Activated CD4-positive, alpha-beta T cell treated with anti-CD3 and anti-CD28 coated beads, Interleukin-2, amount 50 U/mL, for 16 hours (primary cell): ENCODE measurements around the gene CPED1.
A peak's percentile ranks its signal among the peaks of the same experiment; 100 is the strongest.

Experiments used
- DNase-seq: peaks from one replicate; pipeline ENCODE4 v3.0.0-alpha.2; 2020

The CPED1 gene

DNA sequence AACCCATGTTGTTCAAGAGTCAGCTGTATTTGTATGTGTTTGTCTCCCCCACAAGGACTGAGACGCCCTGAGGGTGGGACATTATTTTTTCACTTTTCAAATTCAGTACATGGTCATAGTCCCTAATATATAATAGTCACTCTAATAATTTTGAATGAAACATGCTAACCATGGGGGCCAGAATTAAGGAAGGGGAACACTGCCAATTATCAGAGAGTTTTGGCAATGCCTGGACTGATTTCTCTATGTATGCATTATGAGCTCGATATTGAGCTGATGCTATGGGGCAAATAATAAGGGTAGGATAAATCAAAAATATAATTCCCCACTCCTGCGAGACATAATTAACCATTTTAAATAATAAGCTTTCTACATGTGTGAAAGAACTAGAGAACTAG is 87.4 kb downstream of the CPED1 start:
- DNase-seq: no peak

DNA sequence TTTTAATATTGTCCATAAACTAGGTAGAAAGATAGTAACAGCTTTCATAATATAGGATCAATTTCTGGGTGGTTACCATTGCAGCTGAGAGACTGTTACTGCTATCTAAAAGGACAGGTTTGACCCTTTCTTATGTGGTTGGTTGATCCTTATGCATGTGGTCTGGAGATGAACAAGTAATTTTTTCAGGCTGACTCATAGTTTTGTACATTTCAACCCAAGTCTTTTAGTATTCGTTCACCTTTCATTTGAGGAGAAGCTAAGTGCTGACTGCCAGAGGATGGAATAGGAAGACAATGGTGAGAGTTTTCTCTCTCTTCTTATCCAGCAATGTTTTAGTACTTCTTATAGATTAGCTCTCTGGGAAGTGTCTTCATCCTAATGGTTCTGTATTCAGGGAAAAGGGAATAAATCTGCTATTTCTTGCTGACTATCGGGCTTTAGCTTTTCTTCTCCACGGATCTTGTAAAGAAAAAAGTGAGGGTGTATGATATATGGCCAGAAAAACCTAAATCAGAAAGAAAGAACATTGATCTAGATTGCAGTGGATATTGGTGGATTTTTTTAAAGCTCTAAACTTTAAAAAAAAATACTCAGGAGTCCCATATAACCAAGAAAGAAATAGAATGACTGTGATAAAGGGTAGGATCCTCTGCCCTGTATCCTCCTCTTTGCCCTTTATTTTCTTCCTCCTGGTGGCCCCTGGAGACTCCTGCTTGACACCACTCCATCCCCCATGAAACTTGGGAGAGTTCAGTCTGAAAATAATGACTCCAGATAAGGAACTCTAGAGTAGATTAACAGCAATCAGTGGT is 88.0 kb downstream of the CPED1 start:
- DNase-seq: peak; percentile 6

- DNase-seq: no peak
Measured at GRCh38 chr7:121077165-121077630, 88.7 kb downstream of the CPED1 start.

GRCh38 chr7:121078701-121079227 is 90.3 kb downstream of the CPED1 start:
- no peak for DNase-seq

GRCh38 chr7:121079425-121080169 is 91.1 kb downstream of the CPED1 start:
- DNase-seq: no peak

GRCh38 chr7:121080257-121080912 is 91.9 kb downstream of the CPED1 start:
- DNase-seq: no peak

DNA sequence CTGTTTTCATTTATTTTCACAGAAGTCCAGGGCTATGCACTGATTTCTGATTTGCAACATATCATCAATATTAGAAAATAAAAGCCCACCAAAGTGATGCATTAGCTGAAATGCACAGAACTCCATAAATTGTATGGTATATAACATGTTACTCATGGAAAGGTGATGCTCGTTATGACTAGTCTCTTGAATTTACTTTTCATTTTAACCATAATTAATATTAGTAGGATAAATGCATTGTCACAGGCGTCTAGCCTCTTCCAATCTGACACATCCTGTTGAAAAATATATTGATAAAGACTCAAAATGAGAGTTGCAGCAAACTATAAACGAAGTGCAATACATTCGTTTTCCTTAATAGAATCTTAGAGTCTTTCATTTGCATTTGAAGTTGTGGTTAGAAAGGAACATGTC is 92.4 kb downstream of the CPED1 start:
- DNase-seq: no peak

DNA sequence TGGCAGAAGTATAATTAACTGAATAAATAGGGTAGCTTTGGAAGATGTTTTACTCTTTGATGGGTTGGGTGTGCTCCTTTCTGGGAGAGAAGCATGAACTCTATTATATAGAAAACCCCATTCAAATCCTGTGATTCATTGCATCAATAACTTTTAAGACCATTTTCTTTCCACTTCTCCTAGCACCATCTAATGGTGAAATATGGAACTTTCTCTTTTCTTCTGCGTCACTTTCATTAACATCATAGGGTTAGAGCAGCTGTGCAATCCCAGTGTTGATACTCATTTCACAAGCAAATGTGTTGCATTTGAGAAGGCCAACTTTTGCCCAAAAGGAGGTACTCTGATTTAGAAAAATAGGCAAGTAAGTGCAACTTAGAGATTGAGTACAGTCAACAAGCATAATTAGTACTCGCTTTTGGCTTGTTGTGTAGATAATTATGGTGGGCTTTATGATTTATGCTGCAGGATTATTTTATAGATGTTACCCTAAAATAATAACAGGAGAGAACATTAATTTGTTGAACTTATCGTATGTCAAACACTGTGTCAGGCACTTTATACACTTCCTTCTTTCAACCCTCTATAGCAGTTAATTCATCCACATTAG is 92.9 kb downstream of the CPED1 start:
- peak; percentile 59 for DNase-seq

- no peak for DNase-seq
Measured at GRCh38 chr7:121082400-121083101, 94.0 kb downstream of the CPED1 start.

- DNase-seq: no peak
Measured at GRCh38 chr7:121083138-121083789, 94.8 kb downstream of the CPED1 start.

DNA sequence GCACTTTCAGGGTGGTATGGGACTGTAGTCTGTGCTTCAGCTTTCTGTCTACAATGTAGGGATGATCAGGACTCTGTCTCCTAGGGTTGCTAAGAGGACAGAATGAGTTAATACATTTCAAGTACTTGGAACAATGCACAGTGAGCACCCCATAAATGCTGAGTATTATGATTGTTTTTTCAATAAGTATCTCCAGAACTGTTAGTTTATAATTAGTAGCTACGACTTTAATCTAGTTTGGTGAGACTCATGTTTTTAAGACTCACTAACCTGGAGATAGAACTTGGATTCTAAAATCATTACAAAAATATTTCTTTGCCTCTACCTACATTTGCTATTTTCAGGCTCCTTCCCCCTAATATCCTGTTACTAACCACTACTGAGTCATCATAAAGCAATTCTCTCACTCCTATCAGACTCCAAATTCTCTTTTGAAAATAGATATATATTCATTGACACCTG is 95.3 kb downstream of the CPED1 start:
- DNase-seq: no peak

DNA sequence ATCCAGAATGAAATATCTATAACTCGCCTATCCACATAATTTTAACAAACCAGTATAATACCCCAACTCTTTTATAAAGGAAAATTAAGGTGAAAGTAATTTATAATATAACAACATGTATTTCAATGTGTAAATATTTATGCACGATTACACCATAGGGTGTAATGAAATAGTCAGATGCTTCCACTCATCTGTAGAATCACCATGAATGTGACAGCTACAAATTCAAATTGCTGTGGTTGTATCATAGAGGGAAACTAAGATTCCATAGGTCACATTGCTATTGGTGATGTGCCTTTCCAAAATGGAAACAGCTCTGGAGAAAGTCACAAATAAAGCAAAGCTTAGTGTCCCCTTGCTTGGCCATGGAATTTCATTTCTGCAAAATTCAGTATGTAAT is 95.7 kb downstream of the CPED1 start:
- DNase-seq: no peak

GRCh38 chr7:121084748-121085336 is 96.3 kb downstream of the CPED1 start:
- no peak for DNase-seq

- no peak for DNase-seq
Measured at GRCh38 chr7:121085922-121086321, 97.4 kb downstream of the CPED1 start.

GRCh38 chr7:121088870-121089269 is 100.4 kb downstream of the CPED1 start:
- DNase-seq: no peak

DNA sequence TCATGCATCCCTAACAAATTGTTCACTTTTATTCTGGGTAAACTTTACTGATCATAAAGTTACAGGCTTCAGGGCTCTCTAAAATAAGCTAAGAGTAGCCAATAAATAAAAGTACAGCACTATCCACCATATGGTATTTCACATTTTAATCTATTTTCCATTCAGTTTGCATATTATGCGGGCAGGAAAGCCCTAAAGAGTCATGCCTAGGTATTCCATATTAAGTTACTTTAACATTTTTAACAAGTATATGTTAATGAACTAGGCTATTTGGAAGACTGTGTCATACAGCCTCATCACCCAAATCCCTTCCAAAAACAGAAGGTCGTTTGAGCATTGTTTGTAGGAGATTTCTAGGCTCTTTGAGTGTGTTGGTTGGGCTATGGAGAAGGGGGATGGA is 106.3 kb downstream of the CPED1 start:
- DNase-seq: no peak

DNA sequence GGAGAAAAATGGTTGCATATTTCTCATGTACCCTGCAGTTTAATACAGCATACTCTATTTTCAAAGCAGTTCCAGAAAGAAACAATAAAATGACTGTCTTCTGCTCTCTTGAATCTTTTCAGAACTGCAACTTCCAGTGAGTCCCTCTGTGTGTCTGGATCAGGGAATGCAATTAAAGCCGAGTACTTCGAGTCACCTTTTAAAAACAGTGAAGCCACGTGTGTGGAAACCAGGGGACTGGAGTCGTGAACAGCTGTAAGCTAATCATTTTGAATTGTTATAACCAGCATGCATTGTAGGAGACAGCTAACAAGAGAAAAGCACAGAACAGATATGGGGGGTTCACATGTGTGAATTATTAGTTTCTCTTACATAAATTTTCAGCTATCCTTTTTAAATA is 109.1 kb downstream of the CPED1 start:
- DNase-seq: no peak

- DNase-seq: no peak
Measured at GRCh38 chr7:121099572-121099971, 111.1 kb downstream of the CPED1 start.

- DNase-seq: no peak
Measured at GRCh38 chr7:121101083-121101482, 112.6 kb downstream of the CPED1 start.

GRCh38 chr7:121101621-121102020 is 113.1 kb downstream of the CPED1 start:
- DNase-seq: no peak

DNA sequence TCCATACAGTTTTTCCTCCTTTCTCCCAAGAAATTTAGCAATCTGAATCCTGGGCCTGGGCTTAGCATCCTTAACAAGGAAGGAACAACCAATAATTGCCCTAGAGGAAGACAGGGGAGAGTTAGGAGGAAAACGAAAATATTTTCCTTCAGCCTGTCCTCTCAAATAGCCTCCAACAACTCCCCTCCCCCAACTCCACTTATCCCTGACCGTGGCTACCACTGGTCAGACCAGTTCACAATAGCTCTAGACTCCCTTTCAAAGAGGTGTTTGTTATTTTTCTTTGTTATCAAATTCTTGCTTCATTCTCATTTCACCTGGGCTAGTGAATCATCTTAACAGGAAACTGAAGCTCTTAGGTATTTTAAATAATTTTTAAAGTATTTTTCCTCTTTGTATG is 114.1 kb downstream of the CPED1 start:
- no peak for DNase-seq
